GM18909 (cell line): ENCODE data around the gene VTA1.
"Not testable (repeated sequence)": the region's sequence is repeated elsewhere in the genome, so short reads cannot be mapped to it uniquely, and the experiment has no call there.

ENCODE experiments used
- ATAC-seq: cut with Tn5 transposase; IDR thresholded peaks from one replicate; pipeline ENCODE4 v1.9.1; 2021; ENCODE audit warnings: mild to moderate bottlenecking; ENCODE audit not compliant: unreplicated experiment, poor library complexity

Gene VTA1

GRCh38 chr6:142222022-142222421 lies 75.0 kb downstream of the VTA1 start:
- ATAC-seq = no peak

- ATAC-seq = no peak
Measured at GRCh38 chr6:142223938-142224337, 76.9 kb downstream of the VTA1 start.

- no peak for ATAC-seq
Measured at GRCh38 chr6:142225115-142225514, 78.1 kb downstream of the VTA1 start.

GRCh38 chr6:142225552-142225951 lies 78.5 kb downstream of the VTA1 start:
- no peak for ATAC-seq

GRCh38 chr6:142226731-142227130 lies 79.7 kb downstream of the VTA1 start:
- no peak for ATAC-seq

GRCh38 chr6:142229518-142230270 lies 82.6 kb downstream of the VTA1 start:
- not testable (repeated sequence) for ATAC-seq

GRCh38 chr6:142232206-142233044 lies 85.4 kb downstream of the VTA1 start:
- peak; percentile 52 for ATAC-seq

GRCh38 chr6:142233945-142234682 lies 87.1 kb downstream of the VTA1 start:
- ATAC-seq = no peak

GRCh38 chr6:142235272-142235671 lies 88.2 kb downstream of the VTA1 start:
- ATAC-seq = no peak

- no peak for ATAC-seq
Measured at GRCh38 chr6:142235791-142236190, 88.7 kb downstream of the VTA1 start.

GRCh38 chr6:142236691-142237090 lies 89.6 kb downstream of the VTA1 start:
- no peak for ATAC-seq

GRCh38 chr6:142238881-142239280 lies 91.8 kb downstream of the VTA1 start:
- ATAC-seq = no peak

- no peak for ATAC-seq
Measured at GRCh38 chr6:142240179-142240578, 93.1 kb downstream of the VTA1 start.

- ATAC-seq = no peak
Measured at GRCh38 chr6:142241061-142241460, 94.0 kb downstream of the VTA1 start.

- no peak for ATAC-seq
Measured at GRCh38 chr6:142242269-142242668, 95.2 kb downstream of the VTA1 start.

- peak; percentile 55 for ATAC-seq
Measured at GRCh38 chr6:142246960-142247359, 99.9 kb downstream of the VTA1 start.

GRCh38 chr6:142249266-142249665 lies 102.2 kb downstream of the VTA1 start:
- ATAC-seq = no peak

GRCh38 chr6:142251930-142252445 lies 104.9 kb downstream of the VTA1 start:
- ATAC-seq = no peak

GRCh38 chr6:142254513-142254912 lies 107.5 kb downstream of the VTA1 start:
- no peak for ATAC-seq

- ATAC-seq = no peak
Measured at GRCh38 chr6:142255785-142256184, 108.7 kb downstream of the VTA1 start.

GRCh38 chr6:142258305-142258704 lies 111.2 kb downstream of the VTA1 start:
- no peak for ATAC-seq
